UCSD-AML1 (cell line): ENCODE results near the gene AEBP2.
"Not testable (repeated sequence)": the region's sequence is repeated elsewhere in the genome, so short reads cannot be mapped to it uniquely, and the experiment has no call there.

Experiments used
- DNase-seq: peaks from one replicate; lab custom pipeline; 2025; ENCODE audit not compliant: unreplicated experiment; lab: John Stamatoyannopoulos, UW

The AEBP2 gene

GRCh38 chr12:19548834-19549233, 109.5 kb downstream of the AEBP2 start:
- DNase-seq, result no peak

- no peak for DNase-seq
These were observed 111.3 kb downstream of the AEBP2 start for GRCh38 chr12:19550626-19551025.

GRCh38 chr12:19552441-19553097, 113.3 kb downstream of the AEBP2 start:
- DNase-seq, result not testable (repeated sequence)

GRCh38 chr12:19553175-19553574, 113.9 kb downstream of the AEBP2 start:
- no peak for DNase-seq

GRCh38 chr12:19561411-19561961, 122.2 kb downstream of the AEBP2 start:
- no peak for DNase-seq
